ENCODE measurements around the gene ZNF185. TPM values are rescaled to one million over a fixed set of nuclear protein-coding genes. Genes with fewer than 3 reads are reported as not detected.

The ZNF185 gene
- total and polyA plus RNA-seq, 5 donors, result 0.86 to 2.4 (median 1.4) TPM

GRCh38 chrX:152896450-152896849 lies 1.4 kb upstream of the ZNF185 start:
- no peak for ATAC-seq
- H3K4me1 ChIP-seq (ENCODE audit: control insufficient read depth, insufficient read depth, low read length), result no peaks in the 10 kb centered on the region
- DNase-seq, result no peak
- no peak overlapping the region for H3K4me3 ChIP-seq (ENCODE audit: low read length)
- H3K27me3 ChIP-seq (ENCODE audit: control insufficient read depth, insufficient read depth), result no peaks in the 10 kb centered on the region
- no peak overlapping the region for H3K27ac ChIP-seq (ENCODE audit: low read length)
- 64% methylated on average over 8 of the region's 8 CpGs for WGBS
- intact Hi-C loops (cut with DNase I), result no loop called here
- no peaks in the 10 kb centered on the region for H3K9me3 ChIP-seq (ENCODE audit: control insufficient read depth, low read length)

- ATAC-seq (no peak), DNase-seq (no peak)
- Histone ChIP-seq H3K27me3 (ENCODE audit: control insufficient read depth, insufficient read depth) (no peaks in the 10 kb centered on the region), H3K4me3 (ENCODE audit: low read length) (no peak overlapping the region), H3K9me3 (ENCODE audit: control insufficient read depth, low read length) (no peaks in the 10 kb centered on the region), H3K27ac (ENCODE audit: low read length) (no peak overlapping the region), H3K4me1 (ENCODE audit: control insufficient read depth, insufficient read depth, low read length) (no peaks in the 10 kb centered on the region)
- intact Hi-C loops (cut with DNase I), result no loop called here
- WGBS, result 70% methylated on average over 10 of the region's 10 CpGs
These were observed 575 bp downstream of the ZNF185 start for GRCh38 chrX:152898442-152898841.

- ATAC-seq, result no peak
- no peak overlapping the region for H3K27ac ChIP-seq (ENCODE audit: low read length)
- no peaks in the 10 kb centered on the region for H3K4me1 ChIP-seq (ENCODE audit: control insufficient read depth, insufficient read depth, low read length)
- H3K9me3 ChIP-seq (ENCODE audit: control insufficient read depth, low read length), result no peaks in the 10 kb centered on the region
- H3K4me3 ChIP-seq (ENCODE audit: low read length), result no peak overlapping the region
- peak in 1 of 3 donors; percentile 21 for DNase-seq
- no peaks in the 10 kb centered on the region for H3K27me3 ChIP-seq (ENCODE audit: control insufficient read depth, insufficient read depth)
- intact Hi-C loops (cut with DNase I), result no loop called here
- WGBS, result 96% methylated on average over 16 of the region's 16 CpGs
These were observed 1.4 kb downstream of the ZNF185 start for GRCh38 chrX:152899111-152899873.

GRCh38 chrX:152899874-152900719 lies 2.2 kb downstream of the ZNF185 start:
- intact Hi-C loops (cut with DNase I), result no loop called here
- Histone ChIP-seq H3K27me3 (ENCODE audit: control insufficient read depth, insufficient read depth) (no peaks in the 10 kb centered on the region), H3K27ac (ENCODE audit: low read length) (no peak overlapping the region), H3K9me3 (ENCODE audit: control insufficient read depth, low read length) (no peaks in the 10 kb centered on the region), H3K4me1 (ENCODE audit: control insufficient read depth, insufficient read depth, low read length) (no peaks in the 10 kb centered on the region), H3K4me3 (ENCODE audit: low read length) (no peak overlapping the region)
- ATAC-seq (no peak), DNase-seq (no peak)
- WGBS, result 93% methylated on average over 12 of the region's 12 CpGs

- Histone ChIP-seq H3K4me3 (ENCODE audit: low read length) (no peak overlapping the region), H3K27ac (ENCODE audit: low read length) (no peak overlapping the region), H3K9me3 (ENCODE audit: control insufficient read depth, low read length) (no peaks in the 10 kb centered on the region), H3K4me1 (ENCODE audit: control insufficient read depth, insufficient read depth, low read length) (no peaks in the 10 kb centered on the region), H3K27me3 (ENCODE audit: control insufficient read depth, insufficient read depth) (no peaks in the 10 kb centered on the region)
- 98% methylated on average over 8 of the region's 8 CpGs for WGBS
- intact Hi-C loops (cut with DNase I), result no loop called here
- ATAC-seq (no peak), DNase-seq (no peak)
These were observed 3.1 kb downstream of the ZNF185 start for GRCh38 chrX:152900937-152901445.

GRCh38 chrX:152901816-152902501 lies 4.1 kb downstream of the ZNF185 start:
- peak in 1 of 3 donors; percentile 13 for DNase-seq
- intact Hi-C loops (cut with DNase I), result no loop called here
- no peak for ATAC-seq
- no peaks in the 10 kb centered on the region for H3K9me3 ChIP-seq (ENCODE audit: control insufficient read depth, low read length)
- no peaks in the 10 kb centered on the region for H3K4me1 ChIP-seq (ENCODE audit: control insufficient read depth, insufficient read depth, low read length)
- H3K4me3 ChIP-seq (ENCODE audit: low read length), result no peak overlapping the region
- 81% methylated on average over 15 of the region's 15 CpGs for WGBS
- H3K27ac ChIP-seq (ENCODE audit: low read length), result no peak overlapping the region
- H3K27me3 ChIP-seq (ENCODE audit: control insufficient read depth, insufficient read depth), result no peaks in the 10 kb centered on the region

GRCh38 chrX:152902502-152902820 lies 4.6 kb downstream of the ZNF185 start:
- H3K9me3 ChIP-seq (ENCODE audit: control insufficient read depth, low read length), result no peaks in the 10 kb centered on the region
- WGBS, result 94% methylated on average over 4 of the region's 4 CpGs
- H3K27ac ChIP-seq (ENCODE audit: low read length), result no peak overlapping the region
- intact Hi-C loops (cut with DNase I), result no loop called here
- no peaks in the 10 kb centered on the region for H3K4me1 ChIP-seq (ENCODE audit: control insufficient read depth, insufficient read depth, low read length)
- ATAC-seq (no peak), DNase-seq (peak in 1 of 3 donors; percentile 15)
- H3K4me3 ChIP-seq (ENCODE audit: low read length), result no peak overlapping the region
- H3K27me3 ChIP-seq (ENCODE audit: control insufficient read depth, insufficient read depth), result no peaks in the 10 kb centered on the region

GRCh38 chrX:152903589-152903988 lies 5.7 kb downstream of the ZNF185 start:
- DNase-seq, result peak in 1 of 3 donors; percentile 35
- 71% methylated on average over 9 of the region's 9 CpGs for WGBS
- no peaks in the 10 kb centered on the region for H3K9me3 ChIP-seq (ENCODE audit: control insufficient read depth, low read length)
- no peak overlapping the region for H3K4me3 ChIP-seq (ENCODE audit: low read length)
- no peak overlapping the region for H3K27ac ChIP-seq (ENCODE audit: low read length)
- no peaks in the 10 kb centered on the region for H3K27me3 ChIP-seq (ENCODE audit: control insufficient read depth, insufficient read depth)
- intact Hi-C loops (cut with DNase I), result no loop called here
- H3K4me1 ChIP-seq (ENCODE audit: control insufficient read depth, insufficient read depth, low read length), result no peaks in the 10 kb centered on the region
- no peak for ATAC-seq

- ATAC-seq (peak in 1 of 2 donors; percentile 46), DNase-seq (peak in 2 of 3 donors; percentile 66 to 77)
- Histone ChIP-seq H3K4me1 (ENCODE audit: control insufficient read depth, insufficient read depth, low read length) (no peaks in the 10 kb centered on the region), H3K9me3 (ENCODE audit: control insufficient read depth, low read length) (no peaks in the 10 kb centered on the region), H3K27me3 (ENCODE audit: control insufficient read depth, insufficient read depth) (no peaks in the 10 kb centered on the region), H3K4me3 (ENCODE audit: low read length) (no peak overlapping the region), H3K27ac (ENCODE audit: low read length) (no peak overlapping the region)
- intact Hi-C loops (cut with DNase I), result no loop called here
- WGBS, result 24% methylated on average over 20 of the region's 20 CpGs
These were observed 6.5 kb downstream of the ZNF185 start for GRCh38 chrX:152904151-152905080.

- DNase-seq (peak in 2 of 3 donors; percentile 55 to 61), ATAC-seq (no peak)
- intact Hi-C loops (cut with DNase I), result no loop called here
- Histone ChIP-seq H3K9me3 (ENCODE audit: control insufficient read depth, low read length) (no peaks in the 10 kb centered on the region), H3K4me1 (ENCODE audit: control insufficient read depth, insufficient read depth, low read length) (no peaks in the 10 kb centered on the region), H3K27ac (ENCODE audit: low read length) (no peak overlapping the region), H3K27me3 (ENCODE audit: control insufficient read depth, insufficient read depth) (no peaks in the 10 kb centered on the region), H3K4me3 (ENCODE audit: low read length) (no peak overlapping the region)
- 75% methylated on average over 8 of the region's 8 CpGs for WGBS
These were observed 7.2 kb downstream of the ZNF185 start for GRCh38 chrX:152905081-152905420.

Measured in right cardiac atrium (tissue), 5 donors.